GM23248 (cell line): ENCODE data around the gene APOBEC3G. TPM values are rescaled to one million over a fixed set of nuclear protein-coding genes. Genes with fewer than 3 reads are reported as not detected.
"Not testable (repeated sequence)": the region's sequence is repeated elsewhere in the genome, so short reads cannot be mapped to it uniquely, and the experiment has no call there.

Experiments used
- DNase-seq: peaks from one replicate; pipeline ENCODE4 v3.0.0-alpha.2; 2015
- H2AFZ ChIP-seq: fragments of 200-600 bp; sonication (generic); 2 replicates; pipeline ENCODE4 v1.6.1; 2016; ENCODE audit warnings: antibody characterized with exemption
- H3F3A ChIP-seq: fragments of 200-600 bp; sonication (generic); 2 replicates; pipeline ENCODE4 v1.6.1; 2016; ENCODE audit warnings: mild to moderate bottlenecking, antibody characterized with exemption, mixed run types; ENCODE audit not compliant: insufficient read depth
- H3K27ac ChIP-seq: fragments of 200-600 bp; sonication (generic); 2 replicates; pipeline ENCODE4 v1.5.1; 2016; ENCODE audit warnings: mild to moderate bottlenecking
- H3K27me3 ChIP-seq: fragments of 200-600 bp; sonication (generic); replicated peaks from 2 replicates; pipeline ENCODE4 v1.6.1; 2016; ENCODE audit warnings: mild to moderate bottlenecking; ENCODE audit not compliant: insufficient read depth
- H3K36me3 ChIP-seq: fragments of 200-600 bp; sonication (generic); 2 replicates; pipeline ENCODE4 v1.6.1; 2016; ENCODE audit warnings: low read depth, mild to moderate bottlenecking
- H3K4me1 ChIP-seq: fragments of 200-600 bp; sonication (generic); 2 replicates; pipeline ENCODE4 v1.6.1; 2016; ENCODE audit warnings: mild to moderate bottlenecking; ENCODE audit not compliant: insufficient read depth
- H3K4me2 ChIP-seq: fragments of 200-600 bp; sonication (generic); one replicate; pipeline ENCODE4 v1.6.1; 2016; ENCODE audit warnings: mild to moderate bottlenecking; ENCODE audit not compliant: unreplicated experiment
- H3K4me3 ChIP-seq: fragments of 200-600 bp; sonication (generic); 2 replicates; pipeline ENCODE4 v1.5.1; 2016; ENCODE audit warnings: mild to moderate bottlenecking
- H3K79me2 ChIP-seq: fragments of 200-600 bp; sonication (generic); 2 replicates; pipeline ENCODE4 v1.6.1; 2016; ENCODE audit warnings: mild to moderate bottlenecking; ENCODE audit not compliant: insufficient read depth
- H3K9ac ChIP-seq: fragments of 200-600 bp; sonication (generic); 2 replicates; pipeline ENCODE4 v1.6.1; 2016; ENCODE audit warnings: mild to moderate bottlenecking
- H3K9me2 ChIP-seq: fragments of 200-600 bp; sonication (generic); 2 replicates; pipeline ENCODE4 v1.6.1; 2016; ENCODE audit warnings: mixed run types, mild to moderate bottlenecking, moderate library complexity; ENCODE audit not compliant: insufficient read depth
- H3K9me3 ChIP-seq: fragments of 200-600 bp; sonication (generic); one replicate; pipeline ENCODE4 v1.6.1; 2017; ENCODE audit warnings: low read depth
- H4K20me1 ChIP-seq: fragments of 200-600 bp; sonication (generic); 2 replicates; pipeline ENCODE4 v1.6.0; 2016; ENCODE audit not compliant: insufficient read depth
- EZH2 ChIP-seq: fragments of 200-600 bp; sonication (generic); IDR thresholded peaks from 2 replicates; pipeline ENCODE4 v1.6.1; 2018; ENCODE audit warnings: antibody characterized with exemption, mild to moderate bottlenecking; ENCODE audit not compliant: insufficient read depth, poor library complexity, severe bottlenecking
- EZH2phosphoT487 ChIP-seq: fragments of 200-600 bp; sonication (generic); IDR thresholded peaks from 2 replicates; pipeline ENCODE4 v1.6.1; 2018; ENCODE audit warnings: antibody characterized with exemption, moderate library complexity, mild to moderate bottlenecking, low read depth; ENCODE audit not compliant: insufficient read depth
- WGBS, 2 experiments: methylation state at CpG; one replicate each; pipeline ENCODE4 v1.1.6; 2015 to 2017; ENCODE audit warnings: low lambda C conversion rate in 2 of 2, low coverage in 1 of 2; ENCODE audit errors: missing lambda C conversion rate in 2 of 2; 5-methylcytosine and 5-hydroxymethylcytosine counted together
- in situ Hi-C: fragments of 300-500 bp; cut with MboI; formaldehyde crosslinking; loops from 2 replicates; pipeline ENCODE4 v1.15.0; 2020
- polyA plus RNA-seq: library from polyadenylated mRNA; unstranded; fragments of >200 nt; fragmentation: Nextera tagmentation; extraction: Ambion mirVana; gene quantifications from 2 replicates; pipeline ENCODE4 v1.2.1, GENCODE V29; 2016
- total RNA-seq: library from RNA; depleted of rRNA; stranded (reverse); fragments of >200 nt; shearing (Covaris generic); gene quantifications from 2 replicates; pipeline ENCODE4 v1.2.3, GENCODE V29; 2014; rRNA removed

The APOBEC3G gene
- total RNA-seq: 5.1 and 7.5 TPM in 2 replicates
- polyA plus RNA-seq: 5.2 and 5.4 TPM in 2 replicates

DNA sequence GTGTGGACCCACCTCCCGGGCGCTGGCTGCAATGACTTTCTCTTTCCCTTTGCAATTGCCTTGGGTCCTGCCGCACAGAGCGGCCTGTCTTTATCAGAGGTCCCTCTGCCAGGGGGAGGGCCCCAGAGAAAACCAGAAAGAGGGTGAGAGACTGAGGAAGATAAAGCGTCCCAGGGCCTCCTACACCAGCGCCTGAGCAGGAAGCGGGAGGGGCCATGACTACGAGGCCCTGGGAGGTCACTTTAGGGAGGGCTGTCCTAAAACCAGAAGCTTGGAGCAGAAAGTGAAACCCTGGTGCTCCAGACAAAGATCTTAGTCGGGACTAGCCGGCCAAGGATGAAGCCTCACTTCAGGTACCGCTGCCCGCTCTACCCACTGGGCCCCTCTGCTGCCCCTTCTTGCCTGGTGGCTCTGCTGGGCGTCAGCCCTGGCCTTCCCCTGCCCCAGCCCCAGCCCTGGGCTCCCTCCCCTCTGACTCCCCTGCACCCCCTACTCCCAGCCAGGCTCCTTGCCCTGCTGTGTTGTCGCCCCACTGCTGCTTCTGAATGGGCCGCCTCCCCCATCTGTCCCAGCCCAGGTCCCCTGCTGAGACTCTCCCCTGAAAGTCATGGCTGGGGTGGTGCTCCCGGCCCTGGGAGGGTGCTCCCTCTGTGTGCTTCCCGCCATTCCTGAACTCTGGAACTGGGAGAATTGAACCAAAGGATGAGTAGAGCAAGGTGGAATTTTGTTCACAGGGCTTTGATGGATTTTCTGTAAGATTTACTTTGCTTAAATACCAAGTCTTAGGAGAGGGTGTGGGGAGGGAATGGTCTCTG lies at the start of gene APOBEC3G:
APOBEC3G (plus strand) TSS at position 250 of the 815 bp plus-strand sequence; CDS start at position 337, 87 bp downstream.
- H3K79me2 ChIP-seq, H3K9me3 ChIP-seq, H3K27me3 ChIP-seq, H3K9me2 ChIP-seq, H4K20me1 ChIP-seq, H3F3A ChIP-seq, H3K4me1 ChIP-seq, H3K36me3 ChIP-seq, in situ Hi-C loops: not testable (repeated sequence)
- WGBS, 2 experiments: 5 to 12% methylated on average over 7 to 15 of the region's 17 CpGs
- peak within 1 kb of the TSS; percentile 86 for H2AFZ ChIP-seq
- peak within 1 kb of the TSS; percentile 88 for H3K4me2 ChIP-seq
- H3K27ac ChIP-seq: peak within 1 kb of the TSS; percentile 35; the same call in 1 of the 2 replicates
- H3K9ac ChIP-seq: peak within 1 kb of the TSS; percentile 78
- H3K4me3 ChIP-seq: peak within 1 kb of the TSS; percentile 79
- DNase-seq: peak; percentile 69

DNA sequence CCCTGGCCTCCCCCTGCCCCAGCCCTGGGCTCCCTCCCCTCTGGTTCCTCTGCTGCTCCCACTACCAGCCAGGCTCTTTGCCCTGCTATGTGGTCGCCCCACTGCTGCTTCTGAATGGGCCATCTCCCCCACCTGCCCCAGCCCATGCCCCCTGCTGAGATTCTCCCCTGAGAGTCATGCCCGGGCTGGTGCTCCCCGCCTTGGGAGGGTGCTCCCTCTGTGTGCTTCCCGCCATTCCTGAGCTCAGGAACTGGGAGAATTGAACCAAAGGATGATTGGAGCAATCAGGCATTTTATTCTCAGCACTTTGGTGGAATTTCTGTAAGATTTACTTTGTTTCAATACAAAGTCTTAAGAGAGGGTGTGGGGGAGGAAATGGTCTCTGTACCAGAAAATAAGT lies 49.4 kb upstream of the APOBEC3G start:
- WGBS, 2 experiments: 99 to 100% methylated on average over 3 to 4 of the region's 4 CpGs
- H3K27me3 ChIP-seq: no peaks in the 10 kb centered on the region
- no peaks in the 10 kb centered on the region for H3K79me2 ChIP-seq
- in situ Hi-C loops: no loop called here
- H3K9me2 ChIP-seq: no peaks in the 10 kb centered on the region
- no peak overlapping the region for H2AFZ ChIP-seq
- H3K9ac ChIP-seq: no peak overlapping the region
- H3K4me3 ChIP-seq: no peak overlapping the region
- H3K27ac ChIP-seq: no peak overlapping the region
- H3K4me2 ChIP-seq: no peak overlapping the region
- H3K9me3 ChIP-seq: no peaks in the 10 kb centered on the region
- no peak for DNase-seq
- H4K20me1 ChIP-seq: no peaks in the 10 kb centered on the region
- TF ChIP-seq EZH2phosphoT487 (no peak), EZH2 (no peak)
- no peaks in the 10 kb centered on the region for H3K36me3 ChIP-seq
- no peaks in the 10 kb centered on the region for H3F3A ChIP-seq
- no peaks in the 10 kb centered on the region for H3K4me1 ChIP-seq

DNA sequence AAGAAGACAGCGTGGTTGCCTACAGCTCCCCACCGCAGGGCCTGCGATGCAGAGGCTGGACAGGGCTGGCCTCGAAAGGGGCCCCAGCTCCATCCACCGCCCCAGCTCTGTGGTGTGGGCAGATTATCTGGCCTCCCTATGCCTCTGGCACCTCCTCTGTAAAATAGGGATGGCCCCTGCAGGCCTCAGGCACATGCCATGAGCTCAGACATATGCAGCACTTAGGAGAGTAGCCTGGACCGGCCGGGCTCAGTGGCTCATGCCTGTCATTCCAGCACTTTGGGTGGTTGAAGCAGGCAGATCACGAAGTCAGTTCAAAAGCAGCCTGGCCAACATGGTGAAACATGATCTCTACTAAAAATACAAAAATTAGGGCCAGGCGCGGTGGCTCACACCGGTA lies 48.8 kb upstream of the APOBEC3G start:
- Histone ChIP-seq H3K27ac (no peak overlapping the region), H3K9me3 (no peaks in the 10 kb centered on the region), H3K27me3 (no peaks in the 10 kb centered on the region), H3K36me3 (no peaks in the 10 kb centered on the region), H2AFZ (no peak overlapping the region), H3K9ac (no peak overlapping the region), H3K4me2 (no peak overlapping the region), H3K4me1 (no peaks in the 10 kb centered on the region), H4K20me1 (no peaks in the 10 kb centered on the region), H3K9me2 (no peaks in the 10 kb centered on the region), H3F3A (no peaks in the 10 kb centered on the region), H3K79me2 (no peaks in the 10 kb centered on the region), H3K4me3 (no peak overlapping the region)
- DNase-seq: no peak
- WGBS, 2 experiments: 65 to 68% methylated on average over 11 of the region's 11 CpGs
- in situ Hi-C loops: no loop called here
- TF ChIP-seq EZH2 (no peak), EZH2phosphoT487 (no peak)

DNA sequence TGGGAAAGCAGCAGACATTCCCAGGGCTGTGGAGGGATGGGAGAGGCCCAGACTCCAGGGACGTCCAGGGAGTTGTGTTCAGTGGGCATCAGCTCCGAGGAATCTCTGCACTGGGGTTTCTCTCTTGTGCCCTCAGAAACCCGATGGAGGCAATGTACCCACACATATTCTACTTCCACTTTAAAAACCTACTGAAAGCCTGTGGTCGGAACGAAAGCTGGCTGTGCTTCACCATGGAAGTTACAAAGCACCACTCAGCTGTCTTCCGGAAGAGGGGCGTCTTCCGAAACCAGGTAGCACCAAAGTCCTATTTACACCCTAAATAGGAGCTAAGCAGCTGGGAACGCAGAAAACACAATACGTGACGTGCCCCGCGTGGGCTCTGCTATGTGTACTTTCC lies 47.8 kb upstream of the APOBEC3G start:
- in situ Hi-C loops: no loop called here
- no peaks in the 10 kb centered on the region for H3K9me3 ChIP-seq
- TF ChIP-seq EZH2: no peak
- no peak for TF ChIP-seq EZH2phosphoT487
- DNase-seq: no peak
- no peaks in the 10 kb centered on the region for H3K79me2 ChIP-seq
- H3K9me2 ChIP-seq: no peaks in the 10 kb centered on the region
- 90 to 91% methylated on average over 13 of the region's 13 CpGs for WGBS, 2 experiments
- H3K4me1 ChIP-seq: no peaks in the 10 kb centered on the region
- no peaks in the 10 kb centered on the region for H4K20me1 ChIP-seq
- no peak overlapping the region for H2AFZ ChIP-seq
- H3K27ac ChIP-seq: no peak overlapping the region
- H3K4me2 ChIP-seq: no peak overlapping the region
- no peaks in the 10 kb centered on the region for H3K27me3 ChIP-seq
- no peak overlapping the region for H3K9ac ChIP-seq
- H3K36me3 ChIP-seq: no peaks in the 10 kb centered on the region
- H3F3A ChIP-seq: no peaks in the 10 kb centered on the region
- no peak overlapping the region for H3K4me3 ChIP-seq
